Measurements from ENCODE around the gene SMURF2. TPM values are rescaled to one million over a fixed set of nuclear protein-coding genes. Genes with fewer than 3 reads are reported as not detected.
"Not testable (repeated sequence)": the region's sequence is repeated elsewhere in the genome, so short reads cannot be mapped to it uniquely, and the experiment has no call there.

Gene SMURF2
- total RNA-seq, 1 donor from 2014 or later = 28.7 TPM

DNA sequence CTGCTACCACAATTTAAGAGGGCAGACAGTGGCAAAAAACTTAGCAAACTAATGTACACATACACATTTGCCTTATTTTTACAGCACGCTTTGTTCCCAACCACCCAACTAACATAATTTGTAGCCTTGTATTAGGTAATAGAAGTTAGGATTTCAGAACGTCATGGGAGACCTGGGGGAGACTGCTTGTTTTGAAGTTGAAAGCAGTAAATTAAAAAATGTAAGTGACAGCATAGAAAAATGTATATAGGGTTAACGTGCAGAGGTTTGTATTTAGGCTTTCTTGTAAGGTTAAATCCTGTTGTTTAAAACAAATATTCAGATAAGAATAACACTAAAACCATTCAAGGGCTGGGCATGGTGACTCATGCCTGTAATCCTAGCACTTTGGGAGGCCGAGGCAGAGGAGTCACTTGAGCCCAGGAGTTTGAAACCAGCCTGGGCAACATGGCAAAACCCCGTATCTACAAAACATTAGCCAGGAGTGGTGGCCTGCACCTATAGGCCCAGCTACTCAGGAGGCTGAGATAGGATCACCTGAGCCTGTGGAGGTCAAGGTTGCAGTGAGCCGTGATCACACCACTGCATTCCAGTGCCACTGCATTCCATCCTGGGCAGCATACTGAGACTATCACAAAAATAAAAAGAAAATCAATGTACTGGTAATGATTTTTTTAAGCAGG lies 2.3 kb upstream of the SMURF2 start:
- not testable (repeated sequence) for DNase-seq (ENCODE audit: low spot score)

- not testable (repeated sequence) for DNase-seq (ENCODE audit: low spot score)
Observed at GRCh38 chr17:64663836-64664235, 1.7 kb upstream of the SMURF2 start.

DNA sequence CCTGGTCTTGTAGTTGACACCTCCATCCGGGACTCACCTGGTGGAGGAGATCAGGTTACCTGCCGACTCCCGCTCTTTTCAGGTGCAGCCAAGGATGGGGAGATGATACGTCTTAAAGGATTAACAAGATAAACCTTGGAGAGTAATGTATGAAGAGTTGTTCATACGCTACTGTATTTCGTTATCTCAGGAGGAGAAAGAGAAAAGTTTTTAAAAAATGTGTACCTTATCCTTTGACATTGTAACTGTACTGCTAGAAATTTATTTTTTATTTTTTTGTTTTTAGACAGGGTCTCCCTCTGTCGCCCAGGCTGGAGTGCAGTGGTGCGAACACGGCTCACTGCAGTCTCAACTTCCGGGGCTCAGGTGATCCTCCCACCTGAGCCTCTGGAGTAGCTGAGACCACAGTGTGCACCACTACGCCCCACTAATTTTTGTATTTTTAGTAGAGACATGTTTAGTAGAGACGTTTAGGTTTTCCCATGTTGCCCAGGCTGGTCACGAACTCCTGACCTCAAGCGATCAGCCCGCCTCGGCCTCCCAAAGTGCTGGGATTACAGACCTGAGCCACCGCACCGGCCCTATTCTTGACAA lies 764 bp upstream of the SMURF2 start:
- DNase-seq (ENCODE audit: low spot score) = no peak

GRCh38 chr17:64661726-64661975 lies 456 bp downstream of the SMURF2 start:
- peak; percentile 52 for DNase-seq (ENCODE audit: low spot score)

- DNase-seq (ENCODE audit: low spot score) = not testable (repeated sequence)
Observed at GRCh38 chr17:64660978-64661725, 955 bp downstream of the SMURF2 start.

- not testable (repeated sequence) for DNase-seq (ENCODE audit: low spot score)
Observed at GRCh38 chr17:64660195-64660977, 1.7 kb downstream of the SMURF2 start.

DNA sequence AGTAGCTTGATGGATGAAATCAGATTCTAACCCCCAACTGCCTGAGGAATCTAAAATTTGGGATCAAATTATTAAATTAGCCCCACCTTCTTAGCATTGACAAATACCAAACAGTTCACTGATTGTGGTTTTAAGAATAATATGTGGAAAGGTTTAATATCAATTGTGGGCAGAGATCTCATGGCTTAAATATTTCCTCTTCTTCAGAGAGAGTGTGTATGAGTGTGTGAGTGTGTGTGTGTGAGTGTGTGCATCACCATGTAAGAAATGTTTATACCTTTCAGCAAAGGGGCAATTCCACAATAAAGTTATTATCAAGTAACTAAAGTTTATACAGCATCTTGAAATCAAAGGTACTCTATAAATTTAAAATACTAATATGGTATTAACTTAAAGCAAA lies 3.2 kb downstream of the SMURF2 start:
- DNase-seq (ENCODE audit: low spot score) = no peak

DNA sequence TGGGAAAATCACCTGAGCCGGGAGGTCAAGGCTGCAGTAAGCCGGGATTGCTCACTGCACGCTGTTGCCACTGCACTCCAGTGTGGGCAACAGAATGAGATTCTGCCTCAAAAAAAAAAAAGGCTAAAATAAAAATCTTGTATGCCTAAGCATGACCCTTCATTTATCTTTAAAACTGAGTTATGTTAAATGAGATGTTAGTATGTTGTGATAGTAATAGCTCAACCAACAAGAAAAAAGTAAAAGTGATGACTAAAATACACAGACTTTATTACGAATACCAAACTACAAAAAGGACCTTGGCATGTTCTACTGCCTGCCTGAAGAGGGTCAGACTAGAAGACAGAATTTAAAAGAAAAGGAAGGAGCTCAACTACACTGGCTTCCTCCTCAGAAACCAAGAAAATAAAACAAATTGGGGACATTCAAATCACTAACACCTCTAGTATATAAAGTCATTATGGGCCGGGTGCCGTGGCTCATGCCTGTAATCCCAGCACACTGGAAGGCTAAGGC lies 4.4 kb downstream of the SMURF2 start:
- no peak for DNase-seq (ENCODE audit: low spot score)

GRCh38 chr17:64655704-64656103 lies 6.4 kb downstream of the SMURF2 start:
- no peak for DNase-seq (ENCODE audit: low spot score)

- DNase-seq (ENCODE audit: low spot score) = no peak
Observed at GRCh38 chr17:64653985-64654355, 8.1 kb downstream of the SMURF2 start.

- no peak for DNase-seq (ENCODE audit: low spot score)
Observed at GRCh38 chr17:64653325-64653984, 8.7 kb downstream of the SMURF2 start.

DNA sequence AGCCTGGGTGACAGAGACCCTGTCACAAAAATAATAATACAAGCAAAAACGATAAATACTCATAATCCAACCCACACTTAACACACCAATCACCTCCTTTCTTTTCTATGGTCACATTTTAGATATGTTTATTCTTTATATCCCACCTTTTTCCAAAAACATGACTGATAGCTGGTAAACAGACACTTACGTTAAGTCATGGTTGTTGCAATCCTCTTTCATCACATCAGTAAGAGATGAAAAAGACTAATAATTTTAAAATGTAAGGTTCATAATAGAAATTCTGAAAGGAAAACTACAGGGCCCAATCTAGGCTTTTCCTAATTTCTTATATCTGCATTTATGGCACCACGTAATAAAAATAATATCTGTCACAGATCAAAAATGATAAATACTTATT lies 10.2 kb downstream of the SMURF2 start:
- DNase-seq (ENCODE audit: low spot score) = no peak

GRCh38 chr17:64648234-64648633 lies 13.9 kb downstream of the SMURF2 start:
- DNase-seq (ENCODE audit: low spot score) = no peak

- no peak for DNase-seq (ENCODE audit: low spot score)
Observed at GRCh38 chr17:64647817-64648216, 14.3 kb downstream of the SMURF2 start.

DNA sequence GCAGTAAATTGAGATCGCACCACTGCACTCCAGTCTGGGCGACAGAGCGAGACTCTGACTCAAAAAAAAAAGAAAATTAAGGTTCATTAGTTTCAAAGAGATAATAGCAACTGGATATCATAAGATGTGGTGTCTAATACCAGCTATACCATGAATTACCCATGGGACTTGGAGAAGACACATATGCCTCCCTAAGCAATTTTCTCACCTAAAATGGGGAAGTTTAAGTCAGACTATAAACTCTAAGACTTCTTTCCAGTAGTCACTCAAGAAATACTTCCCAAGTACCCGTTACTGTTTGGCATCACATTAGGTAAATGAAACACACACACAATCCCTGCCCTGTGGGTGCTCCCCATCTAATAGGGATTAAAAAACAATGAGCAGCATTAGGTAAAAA lies 22.6 kb downstream of the SMURF2 start:
- no peak for DNase-seq (ENCODE audit: low spot score)

- DNase-seq (ENCODE audit: low spot score) = no peak
Observed at GRCh38 chr17:64638552-64639203, 23.4 kb downstream of the SMURF2 start.

DNA sequence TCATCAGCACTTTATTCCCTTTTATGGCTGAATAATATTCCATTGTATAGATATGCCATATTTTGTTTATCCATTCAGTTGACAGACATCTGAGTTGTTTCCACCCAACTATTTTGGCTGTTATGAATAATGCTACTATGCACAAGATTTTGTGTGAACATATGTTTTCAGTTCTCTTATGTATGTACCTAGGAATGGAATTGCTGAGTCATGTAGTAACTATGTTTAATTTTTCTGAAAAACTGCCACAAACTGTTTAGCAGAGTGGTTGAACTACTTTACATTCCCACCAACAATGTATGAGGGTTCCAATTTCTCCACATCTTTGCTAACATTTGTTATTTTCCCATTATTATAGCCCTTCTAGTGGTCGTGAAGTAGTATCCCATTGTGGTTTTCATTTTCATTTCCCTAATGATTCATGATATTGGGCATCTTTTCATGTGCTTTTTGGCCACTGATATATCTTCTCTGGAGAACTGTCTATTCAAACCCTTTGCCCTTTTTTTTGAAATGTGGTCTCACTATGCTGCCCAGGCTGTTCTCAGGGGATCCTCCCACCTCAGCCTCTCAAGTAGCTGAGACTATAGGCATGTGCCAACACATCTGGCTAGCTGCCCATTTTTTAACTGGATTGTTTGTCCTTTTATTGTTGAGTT lies 26.3 kb downstream of the SMURF2 start:
- DNase-seq (ENCODE audit: low spot score) = no peak

GRCh38 chr17:64634218-64634617 lies 27.9 kb downstream of the SMURF2 start:
- DNase-seq (ENCODE audit: low spot score) = no peak

- DNase-seq (ENCODE audit: low spot score) = no peak
Observed at GRCh38 chr17:64632606-64633005, 29.5 kb downstream of the SMURF2 start.

- DNase-seq (ENCODE audit: low spot score) = no peak
Observed at GRCh38 chr17:64632194-64632593, 29.9 kb downstream of the SMURF2 start.
